NCI-H2107 (cell line): Measurements from ENCODE around the gene MAGI2.
"Not testable (repeated sequence)": the region's sequence is repeated elsewhere in the genome, so short reads cannot be mapped to it uniquely, and the experiment has no call there.

Experiments
- DNase-seq: peaks from one replicate; lab custom pipeline; 2025; lab: John Stamatoyannopoulos, UW

The MAGI2 gene

GRCh38 chr7:78542981-78543380 is 910.5 kb downstream of the MAGI2 start:
- DNase-seq, result no peak

- DNase-seq, result no peak
Observed at GRCh38 chr7:78542541-78542940, 910.9 kb downstream of the MAGI2 start.

- DNase-seq, result no peak
Observed at GRCh38 chr7:78539825-78540224, 913.6 kb downstream of the MAGI2 start.

GRCh38 chr7:78535655-78536054 is 917.8 kb downstream of the MAGI2 start:
- no peak for DNase-seq

- DNase-seq, result no peak
Observed at GRCh38 chr7:78530351-78530750, 923.1 kb downstream of the MAGI2 start.

- no peak for DNase-seq
Observed at GRCh38 chr7:78529392-78529791, 924.1 kb downstream of the MAGI2 start.

- DNase-seq, result no peak
Observed at GRCh38 chr7:78528964-78529363, 924.5 kb downstream of the MAGI2 start.

- no peak for DNase-seq
Observed at GRCh38 chr7:78523930-78524329, 929.5 kb downstream of the MAGI2 start.

- no peak for DNase-seq
Observed at GRCh38 chr7:78521961-78522360, 931.5 kb downstream of the MAGI2 start.

- DNase-seq, result no peak
Observed at GRCh38 chr7:78516450-78516849, 937.0 kb downstream of the MAGI2 start.

- DNase-seq, result no peak
Observed at GRCh38 chr7:78514634-78515033, 938.8 kb downstream of the MAGI2 start.

- no peak for DNase-seq
Observed at GRCh38 chr7:78510580-78511188, 942.8 kb downstream of the MAGI2 start.

GRCh38 chr7:78503301-78503700 is 950.2 kb downstream of the MAGI2 start:
- DNase-seq, result not testable (repeated sequence)

GRCh38 chr7:78501064-78501463 is 952.4 kb downstream of the MAGI2 start:
- DNase-seq, result no peak

- no peak for DNase-seq
Observed at GRCh38 chr7:78499971-78500370, 953.5 kb downstream of the MAGI2 start.

GRCh38 chr7:78499283-78499682 is 954.2 kb downstream of the MAGI2 start:
- no peak for DNase-seq

- no peak for DNase-seq
Observed at GRCh38 chr7:78497728-78498427, 955.6 kb downstream of the MAGI2 start.

GRCh38 chr7:78496096-78496630 is 957.3 kb downstream of the MAGI2 start:
- DNase-seq, result no peak

- DNase-seq, result no peak
Observed at GRCh38 chr7:78493401-78493800, 960.1 kb downstream of the MAGI2 start.

GRCh38 chr7:78492146-78492545 is 961.3 kb downstream of the MAGI2 start:
- DNase-seq, result no peak

- DNase-seq, result no peak
Observed at GRCh38 chr7:78490524-78490923, 962.9 kb downstream of the MAGI2 start.

- no peak for DNase-seq
Observed at GRCh38 chr7:78489476-78490240, 963.8 kb downstream of the MAGI2 start.

- no peak for DNase-seq
Observed at GRCh38 chr7:78487464-78487863, 966.0 kb downstream of the MAGI2 start.
